OCI-LY1 (cell line): ENCODE results near the gene ARMH2.

Source experiments
- CTCF ChIP-seq: fragments of 200-600 bp; sonication (generic), shearing (Covaris generic); IDR thresholded peaks from 2 replicates; pipeline ENCODE4 v1.5.1; 2017; ENCODE audit warnings: mild to moderate bottlenecking, antibody characterized with exemption, low read length, moderate library complexity, mixed read lengths
- EZH2 ChIP-seq: fragments of 200-600 bp; sonication (generic), shearing (Covaris generic); IDR thresholded peaks from 2 replicates; pipeline ENCODE4 v1.8.0; 2017; ENCODE audit warnings: borderline replicate concordance, mixed run types, mild to moderate bottlenecking, antibody characterized with exemption, low read length, moderate library complexity, mixed read lengths

- TF ChIP-seq CTCF: no peak
- TF ChIP-seq EZH2: no peak
Observed at GRCh38 chr6:24824142-24824938, 25.6 kb upstream of the ARMH2 start.
